Measurements from ENCODE around the gene WDR27. TPM values are rescaled to one million over a fixed set of nuclear protein-coding genes. Genes with fewer than 3 reads are reported as not detected.
"Not testable (repeated sequence)": the region's sequence is repeated elsewhere in the genome, so short reads cannot be mapped to it uniquely, and the experiment has no call there.

Gene WDR27
- total and polyA plus RNA-seq, 5 experiments from 2014 or later = 3.7 to 80.9 (median 7.3) TPM

DNA sequence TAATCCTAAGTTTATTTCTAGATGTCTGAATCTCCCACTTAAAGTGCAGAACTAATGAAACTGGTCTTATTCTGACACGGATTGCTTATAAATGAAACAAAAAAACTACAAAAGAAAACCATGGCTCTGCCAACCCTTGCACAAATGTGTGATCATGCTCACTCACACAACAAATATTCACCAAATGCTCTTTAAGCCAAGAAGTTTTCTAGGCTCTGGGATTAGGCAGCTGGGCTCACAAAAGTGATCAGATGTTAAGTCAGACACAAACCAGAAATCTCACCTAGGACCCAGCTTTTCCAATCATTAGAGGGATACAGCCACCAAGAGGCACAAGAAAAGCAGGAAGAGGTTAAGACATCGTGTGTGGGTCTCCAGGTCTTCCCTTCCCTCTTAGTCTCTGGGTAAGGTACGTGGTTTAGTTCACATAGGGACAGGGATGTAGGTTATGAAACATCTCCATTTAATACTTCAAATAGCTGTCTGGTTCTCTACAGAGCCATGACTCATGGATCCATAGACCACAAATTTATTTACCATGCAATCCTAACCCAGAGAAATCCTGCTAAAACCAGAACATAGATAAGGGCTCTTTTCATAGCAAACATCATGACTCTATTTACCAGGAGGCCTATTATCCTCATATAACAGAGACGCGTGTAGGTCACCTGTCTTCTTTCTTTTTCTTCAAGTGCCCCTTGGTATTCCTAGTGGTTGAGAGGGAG, 165.2 kb downstream of the WDR27 start:
- no peak overlapping the region for H3K4me3 Mint-ChIP-seq
- peaks cover 0 to 3% (median 0%) of the 10 kb centered on the region in 4 donors for H3K4me1 Mint-ChIP-seq
- H3K27ac Mint-ChIP-seq = no peak overlapping the region
- POLR2A ChIA-PET = no interaction called here
- H3K27me3 Mint-ChIP-seq = no peaks in the 10 kb centered on the region
- ATAC-seq = no peak
- no peak for DNase-seq
- H3K9me3 Mint-ChIP-seq = peaks cover 13 to 52% (median 26%) of the 10 kb centered on the region in 9 donors
- H3K36me3 Mint-ChIP-seq = peaks cover 20 to 43% (median 33%) of the 10 kb centered on the region in 3 donors

DNA sequence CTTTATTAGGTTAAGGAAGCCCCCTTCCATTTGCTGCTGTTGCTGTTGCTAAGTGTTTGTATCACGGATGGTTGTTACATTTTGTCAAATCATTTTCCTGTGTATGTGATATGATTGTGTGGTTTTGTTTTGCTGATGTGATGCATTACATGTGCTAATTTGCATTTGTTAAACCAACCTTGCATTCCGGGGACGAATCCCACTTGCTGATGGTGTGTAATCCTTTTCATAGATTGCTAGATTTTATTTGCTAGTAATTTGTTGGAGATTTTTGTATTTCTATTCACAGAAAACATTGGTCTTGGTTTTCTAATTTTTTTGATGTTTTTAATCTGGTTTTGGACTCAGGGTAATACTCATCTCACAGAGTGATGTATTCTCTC, 167.8 kb downstream of the WDR27 start:
- Mint-ChIP-seq H3K4me3 (no peak overlapping the region), H3K4me1 (peaks cover 6 to 16% (median 13%) of the 10 kb centered on the region in 4 donors), H3K36me3 (peaks cover 20 to 39% (median 33%) of the 10 kb centered on the region in 3 donors), H3K27me3 (no peaks in the 10 kb centered on the region), H3K27ac (no peak overlapping the region), H3K9me3 (peaks cover 13 to 52% (median 26%) of the 10 kb centered on the region in 9 donors)
- ATAC-seq (no peak), DNase-seq (no peak)
- POLR2A ChIA-PET = no interaction called here

DNA sequence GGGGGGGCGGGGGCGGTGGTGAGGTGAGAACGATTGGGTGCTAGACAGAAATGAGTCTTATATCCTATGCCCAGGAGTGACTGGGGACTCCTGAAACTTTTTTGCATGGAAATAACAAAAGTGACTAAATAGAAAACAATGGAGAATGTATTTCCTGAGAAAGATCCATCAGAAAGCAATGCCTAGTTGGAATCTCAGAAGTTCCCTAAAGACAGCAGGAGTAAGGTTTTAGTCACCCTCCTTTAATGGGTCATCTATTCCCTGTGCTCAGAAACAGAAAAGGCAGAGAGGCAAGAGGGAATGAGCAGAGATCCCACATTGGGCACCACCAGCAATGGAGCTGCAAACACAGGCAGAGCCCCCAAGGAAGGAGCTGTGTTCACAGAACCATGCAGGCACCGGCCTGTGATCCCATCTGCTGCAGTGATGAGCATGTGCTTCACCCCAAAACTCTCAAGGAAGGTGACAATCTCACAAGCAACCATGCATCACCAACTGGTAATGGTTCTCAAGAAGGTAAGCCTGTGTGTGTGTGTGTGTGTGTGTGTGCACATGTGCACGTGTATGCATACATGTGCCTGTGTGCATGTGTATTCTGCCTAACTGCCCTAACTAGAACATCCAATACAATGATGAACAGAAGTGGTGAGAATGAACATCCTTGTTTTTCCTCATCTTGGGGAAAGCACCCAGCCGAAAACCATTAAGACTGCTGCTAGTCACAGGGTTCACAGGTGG, 168.4 kb downstream of the WDR27 start:
- peaks cover 6 to 16% (median 13%) of the 10 kb centered on the region in 4 donors for H3K4me1 Mint-ChIP-seq
- peaks cover 20 to 39% (median 33%) of the 10 kb centered on the region in 3 donors for H3K36me3 Mint-ChIP-seq
- ATAC-seq (no peak), DNase-seq (no peak)
- H3K27me3 Mint-ChIP-seq = no peaks in the 10 kb centered on the region
- no peak overlapping the region for H3K27ac Mint-ChIP-seq
- POLR2A ChIA-PET = no interaction called here
- no peak overlapping the region for H3K4me3 Mint-ChIP-seq
- peaks cover 13 to 52% (median 26%) of the 10 kb centered on the region in 9 donors for H3K9me3 Mint-ChIP-seq

DNA sequence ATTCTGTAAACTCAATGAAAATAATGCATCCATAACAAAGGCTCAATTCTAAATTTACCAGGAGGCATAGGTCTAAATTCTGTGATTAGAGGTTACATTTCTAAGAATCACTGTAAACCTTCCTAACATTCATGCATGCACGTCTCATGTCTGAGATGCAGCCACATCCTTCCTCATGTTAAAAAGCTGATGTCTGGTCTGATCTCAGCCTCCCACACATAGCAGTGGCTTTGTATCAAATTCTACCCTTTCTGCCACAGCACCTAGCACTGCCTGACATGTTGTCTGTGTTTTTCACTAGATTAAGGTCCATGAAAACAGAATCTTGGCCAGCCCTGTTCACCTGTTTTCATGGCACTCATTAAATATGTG, 171.1 kb downstream of the WDR27 start:
- DNase-seq = peak in 3 of 10 donors; percentile 7 to 56 (median 33)
- POLR2A ChIA-PET = no interaction called here
- ATAC-seq = peak; percentile 75 to 92

DNA sequence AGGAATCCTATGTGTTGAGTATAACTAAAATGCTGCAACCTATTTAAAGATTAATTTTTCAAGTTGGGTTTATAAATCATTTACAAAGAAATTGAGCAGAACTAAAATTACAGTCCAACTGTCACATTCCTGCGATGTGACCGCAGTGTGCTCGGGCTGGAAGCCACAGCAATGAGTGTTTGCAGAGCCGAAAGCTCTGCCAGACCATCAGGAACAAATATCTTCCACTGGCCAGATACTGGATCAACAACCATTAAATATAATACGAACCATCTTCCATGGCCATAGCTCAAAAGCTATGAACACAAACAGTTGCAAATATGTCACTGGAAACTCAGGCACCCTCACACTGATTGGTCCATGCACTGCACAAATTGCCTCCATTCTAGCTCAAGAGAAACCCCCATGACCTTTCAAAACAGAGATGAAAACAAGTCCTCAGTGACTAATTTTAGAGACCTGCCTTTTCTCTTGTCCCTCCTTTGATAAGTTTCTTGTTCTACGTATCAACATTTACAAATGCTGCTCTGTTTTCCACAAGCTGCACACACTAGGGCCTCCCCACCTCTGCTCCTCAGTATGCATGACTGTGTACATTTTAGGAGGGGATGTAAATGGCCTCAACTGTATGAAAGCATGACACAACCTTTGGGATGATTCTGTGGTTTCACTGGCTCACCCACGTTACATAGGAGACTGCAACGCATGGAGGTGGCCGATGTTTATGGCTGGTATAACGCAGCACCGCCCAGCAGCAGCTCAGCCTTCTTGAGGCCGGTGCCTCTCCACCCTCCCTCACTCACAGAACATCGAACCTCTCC, 171.7 kb downstream of the WDR27 start:
- POLR2A ChIA-PET = no interaction called here
- peak overlapping the region in 8 of 10 donors; percentile 20 to 76 (median 51) for H3K4me3 Mint-ChIP-seq
- peaks cover 0 to 27% (median 9%) of the 10 kb centered on the region in 9 donors for H3K9me3 Mint-ChIP-seq
- H3K27me3 Mint-ChIP-seq = no peaks in the 10 kb centered on the region
- DNase-seq = peak in 2 of 10 donors; percentile 15 to 37
- peaks cover 6 to 12% (median 10%) of the 10 kb centered on the region in 3 donors for H3K36me3 Mint-ChIP-seq
- peaks cover 6 to 16% (median 13%) of the 10 kb centered on the region in 4 donors for H3K4me1 Mint-ChIP-seq
- H3K27ac Mint-ChIP-seq = peak overlapping the region in 9 of 10 donors; percentile 12 to 82 (median 61)
- ATAC-seq = peak; percentile 49 to 74

More for the DNA sequence above, 171.1 kb downstream of the WDR27 start:
- Mint-ChIP-seq H3K9me3 (peaks cover 0 to 33% (median 11%) of the 10 kb centered on the region in 9 donors), H3K4me1 (peaks cover 6 to 16% (median 13%) of the 10 kb centered on the region in 4 donors), H3K4me3 (peak overlapping the region in 8 of 10 donors; percentile 20 to 76 (median 51)), H3K36me3 (peaks cover 6 to 18% (median 16%) of the 10 kb centered on the region in 3 donors), H3K27me3 (no peaks in the 10 kb centered on the region), H3K27ac (peak overlapping the region in 9 of 10 donors; percentile 12 to 82 (median 61))

DNA sequence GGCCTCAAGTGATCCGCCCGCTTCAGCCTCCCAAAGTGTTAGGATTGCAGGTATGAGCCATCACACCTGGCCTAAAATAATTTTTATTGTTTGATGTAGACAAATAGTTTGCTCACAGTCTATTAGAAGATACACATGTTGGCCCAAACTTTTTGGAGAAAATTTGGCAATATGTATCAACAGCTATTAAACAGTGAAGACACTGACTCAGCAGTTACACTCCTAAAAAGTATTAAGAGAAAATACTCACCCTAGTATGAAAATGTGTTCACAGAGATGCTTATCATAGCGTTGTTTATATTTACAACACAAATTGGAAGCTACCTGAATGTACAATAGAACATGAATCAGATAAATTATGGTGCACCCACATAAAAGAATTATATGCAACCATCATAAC, 173.1 kb downstream of the WDR27 start:
- no peak for ATAC-seq
- Mint-ChIP-seq H3K4me1 (peaks cover 6 to 16% (median 13%) of the 10 kb centered on the region in 4 donors), H3K4me3 (no peak overlapping the region), H3K9me3 (peaks cover 0 to 13% (median 6%) of the 10 kb centered on the region in 9 donors), H3K36me3 (peaks cover 5 to 6% (median 5%) of the 10 kb centered on the region in 3 donors), H3K27ac (no peak overlapping the region), H3K27me3 (no peaks in the 10 kb centered on the region)
- DNase-seq = no peak
- POLR2A ChIA-PET = no interaction called here

DNA sequence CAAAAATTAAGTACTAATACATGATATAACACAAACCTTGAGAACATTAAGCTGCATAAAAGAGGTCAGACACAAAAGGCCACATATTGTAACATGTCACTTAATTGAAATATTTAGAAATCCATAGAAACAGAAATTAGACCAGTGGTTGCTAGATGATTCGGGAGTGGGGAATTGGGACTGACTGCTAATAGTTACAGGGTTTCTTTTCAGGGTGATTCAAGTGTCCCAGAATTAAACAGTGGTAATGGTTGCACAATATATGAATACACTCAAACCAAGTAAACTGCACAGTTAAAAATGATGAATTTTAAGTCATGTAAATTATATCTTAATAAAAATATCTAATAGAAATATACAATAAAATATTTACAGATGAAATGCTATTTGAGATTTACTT, 174.5 kb downstream of the WDR27 start:
- DNase-seq (no peak), ATAC-seq (no peak)
- Mint-ChIP-seq H3K4me3 (no peak overlapping the region), H3K27ac (no peak overlapping the region), H3K27me3 (no peaks in the 10 kb centered on the region), H3K9me3 (peaks cover 0 to 1% (median under 1%) of the 10 kb centered on the region in 9 donors), H3K36me3 (peaks cover 0 to under 1% (median 0%) of the 10 kb centered on the region in 3 donors), H3K4me1 (peaks cover 6 to 16% (median 13%) of the 10 kb centered on the region in 4 donors)
- POLR2A ChIA-PET = no interaction called here

DNA sequence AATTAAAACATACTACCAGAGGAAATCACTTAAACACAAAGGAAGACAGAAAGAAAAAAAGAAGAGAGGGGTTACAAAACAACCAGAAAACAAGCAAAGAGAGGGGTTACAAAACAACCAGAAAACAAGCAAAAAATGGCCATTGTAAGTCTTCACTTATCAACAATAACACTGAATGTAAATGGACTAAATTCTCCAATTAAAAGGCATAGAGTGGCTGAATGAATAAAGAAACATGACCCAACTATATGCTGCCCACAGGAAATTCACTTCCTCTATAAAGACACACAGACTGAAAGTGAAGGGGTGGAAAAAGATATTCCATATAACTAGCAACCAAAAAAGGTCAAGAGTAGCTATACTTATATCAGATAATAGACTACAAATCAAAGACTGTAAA, 180.0 kb downstream of the WDR27 start:
- POLR2A ChIA-PET = no interaction called here
- H3K4me3 Mint-ChIP-seq = no peak overlapping the region
- H3K4me1 Mint-ChIP-seq = no peaks in the 10 kb centered on the region
- ATAC-seq = no peak
- peaks cover 9 to 50% (median 25%) of the 10 kb centered on the region in 9 donors for H3K9me3 Mint-ChIP-seq
- no peak for DNase-seq
- H3K27ac Mint-ChIP-seq = no peak overlapping the region
- no peaks in the 10 kb centered on the region for H3K27me3 Mint-ChIP-seq
- H3K36me3 Mint-ChIP-seq = peaks cover 3 to 27% (median 25%) of the 10 kb centered on the region in 3 donors

DNA sequence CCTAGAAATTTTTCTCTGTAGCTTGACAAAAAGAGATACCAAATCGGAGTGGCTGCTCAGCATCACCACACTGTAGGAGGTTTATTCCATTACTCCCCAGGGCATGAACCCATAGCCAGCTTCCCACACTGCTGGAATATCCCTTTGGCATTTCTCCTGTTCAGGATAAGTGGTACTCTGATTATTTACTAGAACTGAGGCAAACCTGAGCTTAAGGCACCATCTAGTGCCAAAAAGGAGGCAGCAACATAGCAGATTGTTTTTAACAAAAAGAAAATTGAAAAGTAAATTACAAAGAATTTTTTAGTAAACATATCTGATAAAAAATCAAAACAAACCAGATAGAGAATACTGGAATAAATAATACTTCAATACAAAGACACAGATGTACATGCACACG, 181.7 kb downstream of the WDR27 start:
- POLR2A ChIA-PET = no interaction called here

DNA sequence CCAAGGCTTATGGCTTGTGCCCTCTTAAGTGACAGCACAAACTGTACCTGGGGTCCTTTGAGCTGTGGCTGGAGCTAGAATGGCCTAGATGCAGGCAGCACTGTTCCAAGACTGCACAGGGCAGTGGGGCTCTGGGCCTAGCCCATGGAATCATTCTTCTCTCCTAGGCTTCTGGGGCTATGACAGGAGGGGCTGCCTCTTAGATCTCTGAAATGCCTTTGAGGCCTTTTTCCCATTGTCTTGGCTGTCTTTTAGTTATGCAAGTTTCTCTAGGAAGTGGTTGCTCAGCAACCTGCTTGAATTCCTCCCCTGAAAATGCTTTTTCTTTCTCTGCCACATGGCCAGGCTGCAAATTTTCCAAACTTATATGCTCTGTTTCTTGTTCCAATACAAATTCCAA, 183.4 kb downstream of the WDR27 start:
- no peak for ATAC-seq
- DNase-seq = no peak
- no peak overlapping the region for H3K27ac Mint-ChIP-seq
- peaks cover 9 to 53% (median 25%) of the 10 kb centered on the region in 9 donors for H3K9me3 Mint-ChIP-seq
- H3K36me3 Mint-ChIP-seq = peaks cover 3 to 27% (median 25%) of the 10 kb centered on the region in 3 donors
- POLR2A ChIA-PET = no interaction called here
- H3K27me3 Mint-ChIP-seq = no peaks in the 10 kb centered on the region
- no peaks in the 10 kb centered on the region for H3K4me1 Mint-ChIP-seq
- H3K4me3 Mint-ChIP-seq = no peak overlapping the region

More for the DNA sequence above, 181.7 kb downstream of the WDR27 start:
- no peaks in the 10 kb centered on the region for H3K4me1 Mint-ChIP-seq
- ATAC-seq = no peak
- H3K36me3 Mint-ChIP-seq = peaks cover 3 to 27% (median 25%) of the 10 kb centered on the region in 3 donors
- H3K9me3 Mint-ChIP-seq = peaks cover 9 to 53% (median 25%) of the 10 kb centered on the region in 9 donors
- H3K27me3 Mint-ChIP-seq = no peaks in the 10 kb centered on the region
- H3K4me3 Mint-ChIP-seq = no peak overlapping the region
- DNase-seq = no peak
- no peak overlapping the region for H3K27ac Mint-ChIP-seq

DNA sequence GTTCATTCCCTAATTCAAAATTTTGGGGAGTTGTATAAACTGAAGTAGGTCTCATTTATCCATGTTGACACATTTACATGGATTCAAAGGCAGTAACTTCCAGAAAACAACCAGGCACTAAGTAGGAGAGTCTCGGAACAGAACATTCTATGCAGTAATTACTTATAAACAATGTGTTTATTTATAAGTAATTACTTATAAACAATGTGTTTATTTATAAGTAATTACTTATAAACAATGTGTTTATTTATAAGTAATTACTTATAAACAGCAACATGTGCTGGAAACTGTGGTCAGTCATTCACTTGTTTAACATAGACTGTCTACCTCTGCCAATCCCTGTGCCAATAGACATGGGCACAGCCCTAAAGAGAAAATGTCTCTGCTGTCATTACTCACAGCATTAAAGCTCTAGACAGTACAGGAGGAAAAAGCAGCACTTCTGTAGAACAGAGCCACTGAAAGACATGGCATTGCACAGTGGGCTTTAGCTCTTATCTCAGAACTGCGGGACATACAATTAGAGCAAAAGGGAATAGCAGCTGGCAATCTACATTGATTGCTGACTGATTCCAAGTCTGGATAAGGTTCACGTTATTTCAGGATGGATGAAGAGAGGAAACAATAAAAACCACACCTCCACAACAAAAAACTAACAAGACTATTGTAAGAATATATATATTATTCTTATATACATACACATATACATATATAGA, 188.2 kb downstream of the WDR27 start:
- peaks cover 2 to 6% (median 3%) of the 10 kb centered on the region in 3 donors for H3K36me3 Mint-ChIP-seq
- DNase-seq (no peak), ATAC-seq (no peak)
- no peak overlapping the region for H3K27ac Mint-ChIP-seq
- peaks cover 0 to 21% (median 3%) of the 10 kb centered on the region in 9 donors for H3K9me3 Mint-ChIP-seq
- POLR2A ChIA-PET = no interaction called here
- H3K4me1 Mint-ChIP-seq = no peaks in the 10 kb centered on the region
- H3K27me3 Mint-ChIP-seq = no peaks in the 10 kb centered on the region
- H3K4me3 Mint-ChIP-seq = no peak overlapping the region

DNA sequence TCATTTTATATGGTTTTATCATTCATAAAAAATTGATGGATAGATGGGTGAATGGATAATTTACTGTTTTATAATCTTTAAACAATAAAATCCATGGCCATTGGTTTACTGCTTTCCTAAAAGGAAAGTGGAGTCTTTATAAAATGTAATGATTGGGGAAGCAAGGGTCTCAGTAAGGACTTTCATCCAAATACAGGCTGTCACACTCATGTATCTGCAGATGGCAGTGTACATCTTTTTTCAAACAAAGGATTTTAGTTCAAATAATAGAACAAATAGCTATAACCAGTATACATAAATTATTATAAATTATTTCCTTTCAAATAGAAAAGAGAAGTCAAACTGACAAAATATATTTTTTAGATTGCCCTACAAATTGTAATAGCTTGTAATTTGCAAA, 190.0 kb downstream of the WDR27 start:
- H3K36me3 Mint-ChIP-seq = peaks cover 2 to 11% (median 8%) of the 10 kb centered on the region in 3 donors
- H3K4me1 Mint-ChIP-seq, H3K4me3 Mint-ChIP-seq, H3K27me3 Mint-ChIP-seq, DNase-seq, H3K27ac Mint-ChIP-seq, ATAC-seq, POLR2A ChIA-PET: not testable (repeated sequence)
- H3K9me3 Mint-ChIP-seq = peaks cover 0 to 17% (median 2%) of the 10 kb centered on the region in 9 donors

All from naive thymus-derived CD8-positive, alpha-beta T cell (primary cell).